HepG2 (cell line): ENCODE results near the gene CHSY3. TPM values are rescaled to one million over a fixed set of nuclear protein-coding genes. Genes with fewer than 3 reads are reported as not detected.

Source experiments
- ATAC-seq: fragments of 200-7000 bp; cut with Tn5 transposase; 3 replicates; pipeline ENCODE4 v1.9.1; 2020; ENCODE audit warnings: mild to moderate bottlenecking, moderate library complexity
- BruUV-seq: library from RNA; stranded (reverse); fragments of 400-500 nt; replicated peaks from 2 replicates; lab custom pipeline; 2021; lab: Mats Ljungman, UMichigan
- CTCF ChIA-PET: fragments of 300-600 bp; formaldehyde crosslinking; extraction: SDS; loops from one replicate; lab custom pipeline; 2021; ENCODE audit warnings: low total read pairs, inconsistent platforms, low intra/inter-chr PET ratio; lab: Yijun Ruan, JAX
- POLR2A ChIA-PET: fragments of 350-600 bp; sonication (Branson Sonifier 250); formaldehyde crosslinking; loops from one replicate; lab custom pipeline; 2020; ENCODE audit warnings: antibody characterized with exemption, inconsistent platforms; lab: Yijun Ruan, JAX
- DNase-seq: peaks from one replicate; pipeline ENCODE4 v3.0.0-alpha.2; 2015; ENCODE audit warnings: low spot score
- FAIRE-seq: peaks from 3 replicates; lab custom pipeline; 2011; peaks lifted over from hg19 to GRCh38; lab: Jason Lieb, UNC
- H2AFZ ChIP-seq: one replicate; pipeline ENCODE4 v1.6.1; 2011; ENCODE audit warnings: low read length, inconsistent platforms
- H3K27ac ChIP-seq: fragments of 300-600 bp; 3 replicates; pipeline ENCODE4 v1.8.0; 2011; ENCODE audit warnings: mixed run types, mild to moderate bottlenecking, mixed read lengths, low read length, inconsistent platforms; ENCODE audit not compliant: insufficient read depth; ENCODE audit errors: extremely low read length
- H3K27me3 ChIP-seq, 2 experiments: fragments of 200-600 bp in 1 of 2; 2 replicates in 1 of 2; 3 replicates in 1 of 2; pipeline versions ENCODE4 v1.6.0 to v1.8.0; 2011; ENCODE audit warnings: low read length in 2 of 2, mild to moderate bottlenecking in 2 of 2, moderate library complexity in 2 of 2, inconsistent platforms in 1 of 2; ENCODE audit not compliant: insufficient read depth in 2 of 2, control insufficient read depth in 1 of 2
- H3K36me3 ChIP-seq, 2 experiments: fragments of 200-600 bp in 1 of 2; replicated peaks in 1 of 2; 2 replicates in 1 of 2; 3 replicates in 1 of 2; pipeline versions ENCODE4 v1.5.1 to v1.8.0; 2011; ENCODE audit warnings: low read length in 2 of 2, inconsistent platforms in 1 of 2; ENCODE audit not compliant: insufficient read depth in 2 of 2, control insufficient read depth in 1 of 2
- H3K4me1 ChIP-seq: 2 replicates; pipeline ENCODE4 v1.5.1; 2012; ENCODE audit warnings: low read length, inconsistent platforms; ENCODE audit not compliant: insufficient read depth
- H3K4me2 ChIP-seq: 2 replicates; pipeline ENCODE4 v1.6.0; 2011; ENCODE audit warnings: low read depth, low read length, inconsistent platforms
- H3K4me3 ChIP-seq, 3 experiments: fragments of 200-600 bp in 1 of 3; sonication (generic), shearing (Covaris generic) in 1 of 3; replicated peaks in 1 of 3; 2 replicates each; pipeline ENCODE4 v1.5.1; 2011 to 2016; ENCODE audit warnings: low read length in 3 of 3, inconsistent platforms in 2 of 3, low read depth in 2 of 3, mild to moderate bottlenecking in 2 of 3, control low read depth in 1 of 3, mixed read lengths in 1 of 3; ENCODE audit not compliant: insufficient read depth in 1 of 3
- H3K79me2 ChIP-seq: one replicate; pipeline ENCODE4 v1.6.1; 2011; ENCODE audit warnings: low read length, inconsistent platforms; ENCODE audit not compliant: insufficient read depth
- H3K9ac ChIP-seq: 2 replicates; pipeline ENCODE4 v1.6.0; 2011; ENCODE audit warnings: mild to moderate bottlenecking, low read depth, low read length, inconsistent platforms; ENCODE audit not compliant: insufficient read depth
- H3K9me3 ChIP-seq: 2 replicates; pipeline ENCODE4 v1.5.1; 2012; ENCODE audit warnings: mild to moderate bottlenecking, low read length
- H4K20me1 ChIP-seq: 2 replicates; pipeline ENCODE4 v1.6.0; 2011; ENCODE audit warnings: inconsistent platforms, mild to moderate bottlenecking, low read length, moderate library complexity; ENCODE audit not compliant: insufficient read depth
- ATM ChIP-seq: fragments of 450-650 bp; IDR thresholded peaks from 2 replicates; pipeline ENCODE4 v1.7.1; 2017; ENCODE audit warnings: mild to moderate bottlenecking, borderline replicate concordance
- FOXM1 ChIP-seq: sonication (generic); formaldehyde crosslinking; IDR thresholded peaks from 2 replicates; pipeline ENCODE4 v1.5.0; 2020; ENCODE audit warnings: missing genetic modification reagents
- KAT8 ChIP-seq: IDR thresholded peaks from 2 replicates; pipeline ENCODE4 v1.6.1; 2016; ENCODE audit warnings: missing genetic modification reagents, missing compliant biosample characterization
- MED8 ChIP-seq: sonication (generic); formaldehyde crosslinking; IDR thresholded peaks from 2 replicates; pipeline ENCODE4 v1.8.1; 2023; ENCODE audit warnings: mild to moderate bottlenecking, missing genetic modification reagents; ENCODE audit not compliant: insufficient replicate concordance
- MYC ChIP-seq: sonication (generic); formaldehyde crosslinking; IDR thresholded peaks from 2 replicates; pipeline ENCODE4 v1.9.0; 2021; ENCODE audit warnings: missing genetic modification reagents, borderline replicate concordance
- TAF15 ChIP-seq: fragments of 200-400 bp; formaldehyde crosslinking; IDR thresholded peaks from one replicate; pipeline ENCODE4 v1.6.1; 2018; ENCODE audit warnings: mild to moderate bottlenecking, low read depth, low read length; ENCODE audit not compliant: poor library complexity, severe bottlenecking
- TEF ChIP-seq: sonication (generic); formaldehyde crosslinking; IDR thresholded peaks from 2 replicates; pipeline ENCODE4 v1.5.0; 2020; ENCODE audit warnings: missing genetic modification reagents
- TRIM22 ChIP-seq: fragments of 450-650 bp; IDR thresholded peaks from 2 replicates; pipeline ENCODE4 v1.6.1; 2017
- WIZ ChIP-seq: sonication (generic); formaldehyde crosslinking; IDR thresholded peaks from 2 replicates; pipeline ENCODE4 v1.5.1; 2020; ENCODE audit warnings: mild to moderate bottlenecking, missing genetic modification reagents
- YY1 ChIP-seq: IDR thresholded peaks from 2 replicates; pipeline ENCODE4 v1.6.1; 2011; ENCODE audit warnings: low read length, low read depth, moderate library complexity, mild to moderate bottlenecking; ENCODE audit not compliant: insufficient read depth, insufficient replicate concordance
- ZBTB7B ChIP-seq: sonication (generic); formaldehyde crosslinking; IDR thresholded peaks from 2 replicates; pipeline ENCODE4 v1.4.0; 2020; ENCODE audit warnings: missing genetic modification reagents
- ZNF124 ChIP-seq: sonication (generic); formaldehyde crosslinking; IDR thresholded peaks from 2 replicates; pipeline ENCODE4 v1.4.0; 2020; ENCODE audit warnings: missing genetic modification reagents
- ZNF138 ChIP-seq: sonication (generic); formaldehyde crosslinking; IDR thresholded peaks from 2 replicates; pipeline ENCODE4 v1.5.0; 2020; ENCODE audit warnings: mild to moderate bottlenecking, low read depth, missing genetic modification reagents
- ZNF20 ChIP-seq: sonication (generic); formaldehyde crosslinking; IDR thresholded peaks from 2 replicates; pipeline ENCODE4 v1.4.0; 2020; ENCODE audit warnings: mild to moderate bottlenecking, moderate library complexity, missing genetic modification reagents
- ZNF3 ChIP-seq: IDR thresholded peaks from 2 replicates; pipeline ENCODE4 v1.7.0; 2017; ENCODE audit warnings: inconsistent platforms
- ZNF33A ChIP-seq: sonication (generic); formaldehyde crosslinking; IDR thresholded peaks from 2 replicates; pipeline ENCODE4 v1.5.1; 2020; ENCODE audit warnings: missing genetic modification reagents, mild to moderate bottlenecking, moderate library complexity, borderline replicate concordance
- ZNF44 ChIP-seq: sonication (generic); formaldehyde crosslinking; IDR thresholded peaks from 2 replicates; pipeline ENCODE4 v1.5.1; 2020; ENCODE audit warnings: mild to moderate bottlenecking, missing genetic modification reagents
- ZNF569 ChIP-seq: sonication (generic); formaldehyde crosslinking; IDR thresholded peaks from 2 replicates; pipeline ENCODE4 v1.5.0; 2020; ENCODE audit warnings: mild to moderate bottlenecking, missing genetic modification reagents, moderate library complexity, borderline replicate concordance
- ZNF580 ChIP-seq: IDR thresholded peaks from 2 replicates; pipeline ENCODE4 v1.6.1; 2016; ENCODE audit warnings: low read depth, borderline replicate concordance
- ZNF660 ChIP-seq: sonication (generic); formaldehyde crosslinking; IDR thresholded peaks from 2 replicates; pipeline ENCODE4 v1.5.1; 2020; ENCODE audit warnings: mild to moderate bottlenecking, low read depth, missing genetic modification reagents, borderline replicate concordance
- WGBS: methylation state at CpG from one replicate; pipeline ENCODE4 v1.1.6; 2017; ENCODE audit warnings: low lambda C conversion rate; 5-methylcytosine and 5-hydroxymethylcytosine counted together
- in situ Hi-C: cut with HindIII; loops from 2 replicates; pipeline ENCODE4 v1.10.0; 2017; ENCODE audit warnings: low pct_unique_long_range_greater_than_20kb; ENCODE audit not compliant: extremely low pct_ligation_motif_present
- intact Hi-C: fragments of 100-400 bp; cut with micrococcal nuclease; formaldehyde crosslinking; loops from one replicate; pipeline ENCODE4 v1.10.0; 2022; ENCODE audit not compliant: unreplicated experiment
- polyA plus RNA-seq, 8 experiments: library from polyadenylated mRNA; depleted of rRNA in 3 of 8; stranded (reverse) in 7 of 8; unstranded in 1 of 8; fragments of >200 nt; fragmentation: Illumina TruSeq in 4 of 8; extraction: Trizol in 4 of 8; gene quantifications; 2 replicates each; pipeline versions ENCODE4 v1.2.1 to v1.2.3, GENCODE V29; 2011 to 2016; ENCODE audit warnings: low read depth in 4 of 8, missing spikeins in 1 of 8, mixed read lengths in 1 of 8; ENCODE audit not compliant: insufficient read depth in 1 of 8
- total RNA-seq, 5 experiments: library from RNA; depleted of rRNA; stranded (reverse); fragments of >200 nt; fragmentation: Illumina TruSeq; extraction: Trizol; gene quantifications; 2 replicates each; pipeline ENCODE4 v1.2.3, GENCODE V29; 2016; ENCODE audit warnings: low read depth in 1 of 5

The CHSY3 gene
- total and polyA plus RNA-seq, 2 of the 13 experiments (the other 11 are each of a cell fraction or from before 2014, with no cell fraction given), result 0.26 to 4.1 TPM

- H3K4me2 ChIP-seq, result no peak overlapping the region
- no peaks in the 10 kb centered on the region for H3K9me3 ChIP-seq
- no peak for ATAC-seq
- H4K20me1 ChIP-seq, result no peaks in the 10 kb centered on the region
- no peak for FAIRE-seq
- no peaks in the 10 kb centered on the region for H3K4me1 ChIP-seq
- H3K4me3 ChIP-seq, result no peak overlapping the region
- H3K27ac ChIP-seq, result no peak overlapping the region
- ChIA-PET CTCF (no interaction called here), POLR2A (no interaction called here)
- H2AFZ ChIP-seq, result no peak overlapping the region
- in situ Hi-C loops, result no loop called here
- no peaks in the 10 kb centered on the region for H3K79me2 ChIP-seq
- no peak for TF ChIP-seq ZNF20
- no peak for TF ChIP-seq KAT8
- TF ChIP-seq MED8 (CRISPR knock-in tag), result no peak
- TF ChIP-seq ZNF44 (CRISPR knock-in tag), result no peak
- no peak for TF ChIP-seq TRIM22
- no peak for TF ChIP-seq WIZ (CRISPR knock-in tag)
- TF ChIP-seq MYC (CRISPR knock-in tag), result no peak
- BruUV-seq, result no TSS peak
- no peaks in the 10 kb centered on the region for H3K27me3 ChIP-seq
- intact Hi-C loops, result no loop called here
- H3K36me3 ChIP-seq, result no peaks in the 10 kb centered on the region
- whole genome bisulfite sequencing, result 19% methylated on average over 1 of the region's 1 CpG
- DNase-seq, result no peak
- H3K9ac ChIP-seq, result no peak overlapping the region
Observed at GRCh38 chr5:130068101-130068500, 163.8 kb downstream of the CHSY3 start.

- no peak for ATAC-seq
- Histone ChIP-seq H3K9me3 (no peaks in the 10 kb centered on the region), H3K27me3 (no peaks in the 10 kb centered on the region), H4K20me1 (no peaks in the 10 kb centered on the region), H3K4me2 (no peak overlapping the region), H2AFZ (no peak overlapping the region), H3K27ac (no peak overlapping the region), H3K4me3 (no peak overlapping the region), H3K36me3 (no peaks in the 10 kb centered on the region), H3K79me2 (no peaks in the 10 kb centered on the region), H3K9ac (no peak overlapping the region), H3K4me1 (no peaks in the 10 kb centered on the region)
- no peak for DNase-seq
- ChIA-PET POLR2A (no interaction called here), CTCF (no interaction called here)
- WGBS, result 64% methylated on average over 1 of the region's 1 CpG
- no TSS peak for BruUV-seq
- no peak for FAIRE-seq
- intact Hi-C loops, result no loop called here
- in situ Hi-C loops, result no loop called here
- no peak for TF ChIP-seq TEF (CRISPR knock-in tag)
- no peak for TF ChIP-seq ZNF580 (CRISPR knock-in tag)
- no peak for TF ChIP-seq ZNF33A
- TF ChIP-seq ZBTB7B, result no peak
- TF ChIP-seq ZNF124, result no peak
- no peak for TF ChIP-seq FOXM1 (CRISPR knock-in tag)
- TF ChIP-seq ATM, result no peak
- no peak for TF ChIP-seq ZNF138 (CRISPR knock-in tag)
- no peak for TF ChIP-seq YY1
- no peak for TF ChIP-seq ZNF660 (CRISPR knock-in tag)
- TF ChIP-seq TAF15, result no peak
- TF ChIP-seq ZNF3, result no peak
- TF ChIP-seq ZNF569 (CRISPR knock-in tag), result no peak
Observed at GRCh38 chr5:130068988-130069387, 164.7 kb downstream of the CHSY3 start.
